HEK293 (cell line): ENCODE data around the gene MRNIP.

Experiments used
- BCL11B ChIP-seq: fragments of 450-650 bp; formaldehyde crosslinking; IDR thresholded peaks from 2 replicates; pipeline ENCODE4 v1.5.1; 2016; ENCODE audit warnings: low read depth, missing biosample characterization, missing genetic modification characterization
- FEZF1 ChIP-seq: fragments of 450-650 bp; formaldehyde crosslinking; IDR thresholded peaks from 2 replicates; pipeline ENCODE4 v1.5.1; 2016; ENCODE audit warnings: missing biosample characterization, missing genetic modification characterization
- GLIS1 ChIP-seq: fragments of 450-650 bp; formaldehyde crosslinking; IDR thresholded peaks from 2 replicates; pipeline ENCODE4 v1.5.1; 2016; ENCODE audit warnings: missing biosample characterization, missing genetic modification characterization
- GLIS2 ChIP-seq: fragments of 450-650 bp; formaldehyde crosslinking; IDR thresholded peaks from 2 replicates; pipeline ENCODE4 v1.5.1; 2016; ENCODE audit warnings: missing biosample characterization, missing genetic modification characterization
- HIC1 ChIP-seq: fragments of 450-650 bp; formaldehyde crosslinking; IDR thresholded peaks from 2 replicates; pipeline ENCODE4 v1.5.1; 2016; ENCODE audit warnings: missing biosample characterization, missing genetic modification characterization
- HOXD13 ChIP-seq: sonication (generic); formaldehyde crosslinking; IDR thresholded peaks from 2 replicates; pipeline ENCODE4 v1.8.0; 2022; ENCODE audit warnings: missing genetic modification reagents, borderline replicate concordance
- KLF8 ChIP-seq: fragments of 450-650 bp; formaldehyde crosslinking; IDR thresholded peaks from 2 replicates; pipeline ENCODE4 v1.5.1; 2016; ENCODE audit warnings: missing biosample characterization, missing genetic modification characterization
- OSR2 ChIP-seq: fragments of 450-650 bp; formaldehyde crosslinking; IDR thresholded peaks from 2 replicates; pipeline ENCODE4 v1.5.1; 2016; ENCODE audit warnings: missing biosample characterization, missing genetic modification characterization
- PRDM4 ChIP-seq: fragments of 450-650 bp; formaldehyde crosslinking; IDR thresholded peaks from 2 replicates; pipeline ENCODE4 v1.5.1; 2017; ENCODE audit warnings: missing biosample characterization, missing genetic modification characterization
- PRDM6 ChIP-seq: fragments of 450-650 bp; formaldehyde crosslinking; IDR thresholded peaks from 2 replicates; pipeline ENCODE4 v1.5.1; 2017; ENCODE audit warnings: missing biosample characterization, missing genetic modification characterization
- SP2 ChIP-seq: fragments of 450-650 bp; formaldehyde crosslinking; IDR thresholded peaks from 2 replicates; pipeline ENCODE4 v1.5.1; 2016; ENCODE audit warnings: missing biosample characterization, missing genetic modification characterization
- YY1 ChIP-seq: fragments of 450-650 bp; formaldehyde crosslinking; IDR thresholded peaks from 2 replicates; pipeline ENCODE4 v1.5.1; 2018; ENCODE audit warnings: missing biosample characterization, missing genetic modification characterization
- ZBTB10 ChIP-seq: fragments of 450-650 bp; formaldehyde crosslinking; IDR thresholded peaks from 2 replicates; pipeline ENCODE4 v1.5.1; 2016; ENCODE audit warnings: missing biosample characterization, missing genetic modification characterization
- ZEB2 ChIP-seq: fragments of 450-650 bp; formaldehyde crosslinking; IDR thresholded peaks from 2 replicates; pipeline ENCODE4 v1.5.1; 2016; ENCODE audit warnings: missing biosample characterization, missing genetic modification characterization
- ZFHX2 ChIP-seq: fragments of 450-650 bp; formaldehyde crosslinking; conservative IDR thresholded peaks from 2 replicates; pipeline ENCODE4 v1.5.1; 2016; ENCODE audit warnings: missing biosample characterization, missing genetic modification characterization
- ZFP69B ChIP-seq: fragments of 450-650 bp; formaldehyde crosslinking; IDR thresholded peaks from 2 replicates; pipeline ENCODE4 v1.5.1; 2016; ENCODE audit warnings: missing biosample characterization, missing genetic modification characterization
- ZNF138 ChIP-seq: fragments of 450-650 bp; formaldehyde crosslinking; IDR thresholded peaks from 2 replicates; pipeline ENCODE4 v1.5.1; 2016; ENCODE audit warnings: missing biosample characterization, missing genetic modification characterization, borderline replicate concordance
- ZNF155 ChIP-seq: fragments of 450-650 bp; formaldehyde crosslinking; IDR thresholded peaks from 2 replicates; pipeline ENCODE4 v1.5.1; 2016; ENCODE audit warnings: missing biosample characterization, missing genetic modification characterization
- ZNF174 ChIP-seq: fragments of 450-650 bp; formaldehyde crosslinking; IDR thresholded peaks from 2 replicates; pipeline ENCODE4 v1.5.0; 2017; ENCODE audit warnings: missing biosample characterization, mild to moderate bottlenecking, missing genetic modification characterization
- ZNF23 ChIP-seq: fragments of 450-650 bp; formaldehyde crosslinking; IDR thresholded peaks from 2 replicates; pipeline ENCODE4 v1.5.1; 2016; ENCODE audit warnings: missing biosample characterization, missing genetic modification characterization, borderline replicate concordance
- ZNF24 ChIP-seq: fragments of 450-650 bp; formaldehyde crosslinking; IDR thresholded peaks from 2 replicates; pipeline ENCODE4 v1.5.1; 2016; ENCODE audit warnings: missing biosample characterization, missing genetic modification characterization
- ZNF311 ChIP-seq: fragments of 450-650 bp; formaldehyde crosslinking; IDR thresholded peaks from 2 replicates; pipeline ENCODE4 v1.5.1; 2017; ENCODE audit warnings: missing biosample characterization, missing genetic modification characterization, borderline replicate concordance
- ZNF324 ChIP-seq: fragments of 450-650 bp; formaldehyde crosslinking; IDR thresholded peaks from 2 replicates; pipeline ENCODE4 v1.5.1; 2016; ENCODE audit warnings: missing biosample characterization, missing genetic modification characterization
- ZNF335 ChIP-seq: fragments of 450-650 bp; formaldehyde crosslinking; conservative IDR thresholded peaks from 2 replicates; pipeline ENCODE4 v1.5.1; 2016; ENCODE audit warnings: missing biosample characterization, missing genetic modification characterization
- ZNF341 ChIP-seq: fragments of 450-650 bp; formaldehyde crosslinking; IDR thresholded peaks from 2 replicates; pipeline ENCODE4; 2016; ENCODE audit warnings: low read depth, missing biosample characterization, missing genetic modification characterization
- ZNF530 ChIP-seq: fragments of 450-650 bp; formaldehyde crosslinking; IDR thresholded peaks from 2 replicates; pipeline ENCODE4 v1.5.1; 2016; ENCODE audit warnings: low read depth, missing biosample characterization, missing genetic modification characterization
- ZNF600 ChIP-seq: fragments of 450-650 bp; formaldehyde crosslinking; IDR thresholded peaks from 2 replicates; pipeline ENCODE4 v1.5.1; 2016; ENCODE audit warnings: missing biosample characterization, missing genetic modification characterization
- ZNF610 ChIP-seq: fragments of 450-650 bp; formaldehyde crosslinking; IDR thresholded peaks from 2 replicates; pipeline ENCODE4 v1.5.1; 2016; ENCODE audit warnings: missing biosample characterization, missing genetic modification characterization, borderline replicate concordance
- ZNF639 ChIP-seq: fragments of 450-650 bp; formaldehyde crosslinking; IDR thresholded peaks from 2 replicates; pipeline ENCODE4 v1.5.1; 2016; ENCODE audit warnings: missing biosample characterization, missing genetic modification characterization
- ZNF654 ChIP-seq: fragments of 450-650 bp; formaldehyde crosslinking; IDR thresholded peaks from 2 replicates; pipeline ENCODE4 v1.5.1; 2016; ENCODE audit warnings: low read depth, missing biosample characterization, missing genetic modification characterization
- ZNF707 ChIP-seq: fragments of 450-650 bp; formaldehyde crosslinking; IDR thresholded peaks from 2 replicates; pipeline ENCODE4 v1.5.1; 2016; ENCODE audit warnings: missing biosample characterization, missing genetic modification characterization

MRNIP gene

GRCh38 chr5:179821298-179822058, 37.1 kb downstream of the MRNIP start (continued):
- TF ChIP-seq ZNF335 (peak; percentile 57), ZNF654 (no peak), ZNF639 (tag by site-specific recombination) (no peak), ZNF174 (tag by site-specific recombination) (no peak), HIC1 (tag by site-specific recombination) (peak; percentile 90), YY1 (tag by site-specific recombination) (no peak), ZNF311 (tag by site-specific recombination) (no peak), FEZF1 (tag by site-specific recombination) (no peak), GLIS2 (tag by site-specific recombination) (peak; percentile 97), ZNF600 (peak; percentile 91), ZNF324 (no peak), ZNF23 (tag by site-specific recombination) (no peak), PRDM4 (tag by site-specific recombination) (0 out of 2 replicates have a peak, but pooled peaks have one; percentile 4), KLF8 (peak; percentile 62; the same call in 1 of the 2 replicates), PRDM6 (tag by site-specific recombination) (no peak), ZFP69B (no peak; the same call in 1 of the 2 replicates), ZNF138 (no peak), ZNF707 (tag by site-specific recombination) (no peak), ZFHX2 (peak; percentile 18; the same call in 1 of the 2 replicates), ZEB2 (tag by site-specific recombination) (peak; percentile 88), ZNF341 (tag by site-specific recombination) (peak; percentile 85), HOXD13 (CRISPR knock-in tag) (no peak), ZNF530 (tag by site-specific recombination) (no peak), BCL11B (tag by site-specific recombination) (peak; percentile 65; the same call in 1 of the 2 replicates), OSR2 (tag by site-specific recombination) (peak; percentile 84), ZNF24 (tag by site-specific recombination) (no peak), GLIS1 (peak; percentile 90), SP2 (peak; percentile 95), ZBTB10 (tag by site-specific recombination) (peak; percentile 71; the same call in 1 of the 2 replicates), ZNF610 (tag by site-specific recombination) (peak; percentile 63; the same call in 1 of the 2 replicates), ZNF155 (tag by site-specific recombination) (no peak)
